HepG2 (cell line): ENCODE results near the gene ARHGAP25. TPM values are rescaled to one million over a fixed set of nuclear protein-coding genes. Genes with fewer than 3 reads are reported as not detected.

Source experiments
- ATAC-seq: fragments of 200-7000 bp; cut with Tn5 transposase; 3 replicates; pipeline ENCODE4 v1.9.1; 2020; ENCODE audit warnings: mild to moderate bottlenecking, moderate library complexity
- BruUV-seq: library from RNA; stranded (reverse); fragments of 400-500 nt; replicated peaks from 2 replicates; lab custom pipeline; 2021; lab: Mats Ljungman, UMichigan
- CTCF ChIA-PET: fragments of 300-600 bp; formaldehyde crosslinking; extraction: SDS; loops from one replicate; lab custom pipeline; 2021; ENCODE audit warnings: low total read pairs, inconsistent platforms, low intra/inter-chr PET ratio; lab: Yijun Ruan, JAX
- POLR2A ChIA-PET: fragments of 350-600 bp; sonication (Branson Sonifier 250); formaldehyde crosslinking; loops from one replicate; lab custom pipeline; 2020; ENCODE audit warnings: antibody characterized with exemption, inconsistent platforms; lab: Yijun Ruan, JAX
- DNase-seq: peaks from one replicate; pipeline ENCODE4 v3.0.0-alpha.2; 2015; ENCODE audit warnings: low spot score
- FAIRE-seq: peaks from 3 replicates; lab custom pipeline; 2011; peaks lifted over from hg19 to GRCh38; lab: Jason Lieb, UNC
- H2AFZ ChIP-seq: one replicate; pipeline ENCODE4 v1.6.1; 2011; ENCODE audit warnings: low read length, inconsistent platforms
- H3K27ac ChIP-seq: fragments of 300-600 bp; 3 replicates; pipeline ENCODE4 v1.8.0; 2011; ENCODE audit warnings: mixed run types, mild to moderate bottlenecking, mixed read lengths, low read length, inconsistent platforms; ENCODE audit not compliant: insufficient read depth; ENCODE audit errors: extremely low read length
- H3K27me3 ChIP-seq, 2 experiments: fragments of 200-600 bp in 1 of 2; 2 replicates in 1 of 2; 3 replicates in 1 of 2; pipeline versions ENCODE4 v1.6.0 to v1.8.0; 2011; ENCODE audit warnings: low read length in 2 of 2, mild to moderate bottlenecking in 2 of 2, moderate library complexity in 2 of 2, inconsistent platforms in 1 of 2; ENCODE audit not compliant: insufficient read depth in 2 of 2, control insufficient read depth in 1 of 2
- H3K36me3 ChIP-seq, 2 experiments: fragments of 200-600 bp in 1 of 2; replicated peaks in 1 of 2; 2 replicates in 1 of 2; 3 replicates in 1 of 2; pipeline versions ENCODE4 v1.5.1 to v1.8.0; 2011; ENCODE audit warnings: low read length in 2 of 2, inconsistent platforms in 1 of 2; ENCODE audit not compliant: insufficient read depth in 2 of 2, control insufficient read depth in 1 of 2
- H3K4me1 ChIP-seq: 2 replicates; pipeline ENCODE4 v1.5.1; 2012; ENCODE audit warnings: low read length, inconsistent platforms; ENCODE audit not compliant: insufficient read depth
- H3K4me2 ChIP-seq: 2 replicates; pipeline ENCODE4 v1.6.0; 2011; ENCODE audit warnings: low read depth, low read length, inconsistent platforms
- H3K4me3 ChIP-seq, 3 experiments: fragments of 200-600 bp in 1 of 3; sonication (generic), shearing (Covaris generic) in 1 of 3; replicated peaks in 1 of 3; 2 replicates each; pipeline ENCODE4 v1.5.1; 2011 to 2016; ENCODE audit warnings: low read length in 3 of 3, inconsistent platforms in 2 of 3, low read depth in 2 of 3, mild to moderate bottlenecking in 2 of 3, control low read depth in 1 of 3, mixed read lengths in 1 of 3; ENCODE audit not compliant: insufficient read depth in 1 of 3
- H3K79me2 ChIP-seq: one replicate; pipeline ENCODE4 v1.6.1; 2011; ENCODE audit warnings: low read length, inconsistent platforms; ENCODE audit not compliant: insufficient read depth
- H3K9ac ChIP-seq: 2 replicates; pipeline ENCODE4 v1.6.0; 2011; ENCODE audit warnings: mild to moderate bottlenecking, low read depth, low read length, inconsistent platforms; ENCODE audit not compliant: insufficient read depth
- H3K9me3 ChIP-seq: 2 replicates; pipeline ENCODE4 v1.5.1; 2012; ENCODE audit warnings: mild to moderate bottlenecking, low read length
- H4K20me1 ChIP-seq: 2 replicates; pipeline ENCODE4 v1.6.0; 2011; ENCODE audit warnings: inconsistent platforms, mild to moderate bottlenecking, low read length, moderate library complexity; ENCODE audit not compliant: insufficient read depth
- CBX5 ChIP-seq: sonication (generic); formaldehyde crosslinking; IDR thresholded peaks from 2 replicates; pipeline ENCODE4 v1.4.0; 2020; ENCODE audit warnings: missing genetic modification reagents, borderline replicate concordance
- DR1 ChIP-seq: sonication (generic); formaldehyde crosslinking; IDR thresholded peaks from 2 replicates; pipeline ENCODE4 v1.8.0; 2021; ENCODE audit warnings: mild to moderate bottlenecking, missing genetic modification reagents, inconsistent platforms
- EZH2 ChIP-seq: conservative IDR thresholded peaks from 2 replicates; pipeline ENCODE4 v1.6.1; 2012; ENCODE audit warnings: mild to moderate bottlenecking, low read depth, low read length, moderate library complexity
- PATZ1 ChIP-seq: sonication (generic); formaldehyde crosslinking; IDR thresholded peaks from 2 replicates; pipeline ENCODE4 v1.4.0; 2020; ENCODE audit warnings: missing genetic modification reagents
- POLR2A ChIP-seq, 2 experiments: IDR thresholded peaks; 2 replicates each; pipeline ENCODE4 v1.6.1; 2011; ENCODE audit warnings: low read depth in 2 of 2, low read length in 2 of 2, mild to moderate bottlenecking in 1 of 2, moderate library complexity in 1 of 2; ENCODE audit not compliant: insufficient read depth in 1 of 2
- REPIN1 ChIP-seq: sonication (generic); formaldehyde crosslinking; IDR thresholded peaks from 2 replicates; pipeline ENCODE4 v1.8.0; 2022; ENCODE audit warnings: missing genetic modification reagents, low read depth, mild to moderate bottlenecking, borderline replicate concordance
- REST ChIP-seq, 2 experiments: IDR thresholded peaks; 2 replicates each; pipeline ENCODE4 v1.6.1; 2011 to 2012; ENCODE audit warnings: low read length in 2 of 2, borderline replicate concordance in 1 of 2, low read depth in 1 of 2, mild to moderate bottlenecking in 1 of 2, moderate library complexity in 1 of 2
- ZNF101 ChIP-seq: sonication (generic); formaldehyde crosslinking; IDR thresholded peaks from 2 replicates; pipeline ENCODE4 v1.4.0; 2020; ENCODE audit warnings: mild to moderate bottlenecking, low read depth, missing genetic modification reagents, borderline replicate concordance
- ZNF18 ChIP-seq: sonication (generic); formaldehyde crosslinking; IDR thresholded peaks from 2 replicates; pipeline ENCODE4 v1.8.0; 2022; ENCODE audit warnings: mild to moderate bottlenecking, missing genetic modification reagents; ENCODE audit not compliant: insufficient replicate concordance
- whole genome bisulfite sequencing: methylation state at CpG from one replicate; pipeline ENCODE4 v1.1.6; 2017; ENCODE audit warnings: low lambda C conversion rate; 5-methylcytosine and 5-hydroxymethylcytosine counted together
- in situ Hi-C: cut with HindIII; loops from 2 replicates; pipeline ENCODE4 v1.10.0; 2017; ENCODE audit warnings: low pct_unique_long_range_greater_than_20kb; ENCODE audit not compliant: extremely low pct_ligation_motif_present
- intact Hi-C: fragments of 100-400 bp; cut with micrococcal nuclease; formaldehyde crosslinking; loops from one replicate; pipeline ENCODE4 v1.10.0; 2022; ENCODE audit not compliant: unreplicated experiment
- polyA plus RNA-seq, 8 experiments: library from polyadenylated mRNA; depleted of rRNA in 3 of 8; stranded (reverse) in 7 of 8; unstranded in 1 of 8; fragments of >200 nt; fragmentation: Illumina TruSeq in 4 of 8; extraction: Trizol in 4 of 8; gene quantifications; 2 replicates each; pipeline versions ENCODE4 v1.2.1 to v1.2.3, GENCODE V29; 2011 to 2016; ENCODE audit warnings: low read depth in 4 of 8, missing spikeins in 1 of 8, mixed read lengths in 1 of 8; ENCODE audit not compliant: insufficient read depth in 1 of 8
- total RNA-seq, 5 experiments: library from RNA; depleted of rRNA; stranded (reverse); fragments of >200 nt; fragmentation: Illumina TruSeq; extraction: Trizol; gene quantifications; 2 replicates each; pipeline ENCODE4 v1.2.3, GENCODE V29; 2016; ENCODE audit warnings: low read depth in 1 of 5
- TF ChIP-seq, protein P1 (sequence below): sonication (generic); formaldehyde crosslinking; IDR thresholded peaks from 2 replicates; pipeline ENCODE4 v1.4.0; 2020; ENCODE audit warnings: missing genetic modification reagents

Gene ARHGAP25
- total and polyA plus RNA-seq, 2 of the 13 experiments (the other 11 are each of a cell fraction or from before 2014, with no cell fraction given) = not detected

DNA sequence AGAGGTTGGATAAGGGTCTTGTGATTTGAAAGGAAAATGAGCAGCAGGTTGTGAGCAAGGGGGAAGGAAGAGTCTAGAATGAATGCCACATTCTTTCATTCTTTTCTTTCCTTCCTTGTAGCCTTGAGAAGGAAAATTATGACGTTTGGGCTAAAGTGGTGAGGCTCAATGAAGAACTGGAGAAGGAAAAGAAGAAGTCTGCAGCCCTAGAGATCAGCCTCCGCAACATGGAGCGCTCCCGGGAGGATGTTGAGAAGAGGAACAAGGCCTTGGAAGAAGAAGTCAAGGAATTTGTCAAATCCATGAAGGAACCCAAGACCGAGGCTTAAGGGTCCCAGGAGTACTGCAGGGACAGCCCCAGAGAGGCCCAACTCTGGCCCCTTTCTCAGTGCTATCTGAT is 91.3 kb downstream of the ARHGAP25 start:
- BruUV-seq = no TSS peak
- no peak for FAIRE-seq

More for the DNA sequence above, 91.3 kb downstream of the ARHGAP25 start:
- Histone ChIP-seq H3K27ac (no peak overlapping the region), H4K20me1 (no peaks in the 10 kb centered on the region), H3K36me3 (no peaks in the 10 kb centered on the region), H3K4me3 (no peak overlapping the region), H3K27me3 (peaks cover 0 to 26% of the 10 kb centered on the region in 2 experiments; a peak in 2 of 5 replicates), H3K79me2 (no peaks in the 10 kb centered on the region), H2AFZ (no peak overlapping the region), H3K9me3 (no peaks in the 10 kb centered on the region), H3K9ac (no peak overlapping the region), H3K4me1 (peaks cover 9% of the 10 kb centered on the region; the same call in 1 of the 2 replicates), H3K4me2 (no peak overlapping the region)
- intact Hi-C loops = no loop called here
- no peak for ATAC-seq
- POLR2A ChIA-PET = no interaction called here
- 52% methylated on average over 5 of the region's 5 CpGs for WGBS
- in situ Hi-C loops = no loop called here
- no peak for DNase-seq
- CTCF ChIA-PET = no interaction called here
- TF ChIP-seq PATZ1 (no peak), POLR2A (IDR thresholded peaks at IDR 0.05; ENCODE audit: insufficient read depth in 1 of 2, low read depth in 2 of 2, low read length in 2 of 2) (no peak), ZNF18 (CRISPR knock-in tag) (no peak), REST (IDR thresholded peaks at IDR 0.05; ENCODE audit: borderline replicate concordance in 1 of 2, low read depth in 1 of 2, low read length in 2 of 2) (no peak), EZH2 (no peak), REPIN1 (CRISPR knock-in tag) (no peak), ZNF101 (CRISPR knock-in tag) (no peak), DR1 (CRISPR knock-in tag) (no peak), CBX5 (CRISPR knock-in tag) (no peak)
- TF ChIP-seq, protein P1, sequence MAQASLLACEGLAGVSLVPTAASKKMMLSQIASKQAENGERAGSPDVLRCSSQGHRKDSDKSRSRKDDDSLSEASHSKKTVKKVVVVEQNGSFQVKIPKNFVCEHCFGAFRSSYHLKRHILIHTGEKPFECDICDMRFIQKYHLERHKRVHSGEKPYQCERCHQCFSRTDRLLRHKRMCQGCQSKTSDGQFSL = no peak
